Prostate gland (tissue), 2 donors: Measurements from ENCODE around the gene FOXD2. TPM values are rescaled to one million over a fixed set of nuclear protein-coding genes. Genes with fewer than 3 reads are reported as not detected.

ENCODE experiments used
- DNase-seq: peaks from one replicate; pipeline ENCODE4 v3.0.0-alpha.2; 2019; ENCODE audit warnings: low spot score
- H3K27ac ChIP-seq, 2 donors: fragments of 200-600 bp; sonication (generic); 2 replicates each; pipeline ENCODE4 v1.5.1; 2017 to 2019
- H3K27me3 ChIP-seq: fragments of 200-600 bp; sonication (generic); replicated peaks from 2 replicates; pipeline ENCODE4 v1.5.1; 2019; ENCODE audit not compliant: insufficient read depth
- H3K36me3 ChIP-seq, 2 donors: fragments of 200-600 bp; sonication (generic); 1 replicate in 1 of 2; 2 replicates in 1 of 2; pipeline versions ENCODE4 v1.5.1 to v1.8.1; 2017 to 2019
- H3K4me1 ChIP-seq: fragments of 200-600 bp; sonication (generic); replicated peaks from 2 replicates; pipeline ENCODE4 v1.5.1; 2019
- H3K4me3 ChIP-seq, 2 donors: fragments of 200-600 bp; sonication (generic); 2 replicates each; pipeline ENCODE4 v1.5.1; 2017 to 2019
- H3K9me3 ChIP-seq: fragments of 200-600 bp; sonication (generic); 2 replicates; pipeline ENCODE4 v1.5.1; 2017
- CTCF ChIP-seq, 4 experiments: fragments of 200-600 bp in 2 of 4; fragments of 450-650 bp in 2 of 4; sonication (generic) in 2 of 4; IDR thresholded peaks; 1 replicate in 3 of 4; 2 replicates in 1 of 4; pipeline ENCODE4 v1.5.1; 2016 to 2019; ENCODE audit warnings: antibody characterized with exemption in 4 of 4, mild to moderate bottlenecking in 2 of 4, moderate library complexity in 2 of 4
- POLR2A ChIP-seq: fragments of 450-650 bp; IDR thresholded peaks from one replicate; pipeline ENCODE4 v1.6.1; 2016; ENCODE audit warnings: antibody characterized with exemption, mild to moderate bottlenecking
- POLR2AphosphoS5 ChIP-seq: sonication (generic); formaldehyde crosslinking; IDR thresholded peaks from one replicate; pipeline ENCODE4 v1.6.1; 2017; ENCODE audit warnings: antibody characterized with exemption
- WGBS: methylation state at CpG from one replicate; pipeline ENCODE4 v1.1.5; 2018; 5-methylcytosine and 5-hydroxymethylcytosine counted together
- intact Hi-C: fragments of 100-400 bp; cut with DNase I; formaldehyde crosslinking; loops from one replicate; pipeline ENCODE4 v1.14.2; 2022
- total RNA-seq, 2 donors: library from RNA; depleted of rRNA; stranded (reverse); fragments of >200 nt; gene quantifications; one replicate each; pipeline ENCODE4 v1.1.0, GENCODE V29; 2016

FOXD2 gene
- total RNA-seq, 2 donors from 2014 or later: 1.2 to 1.8 TPM

- Histone ChIP-seq H3K27me3 (no peaks in the 10 kb centered on the region), H3K9me3 (no peaks in the 10 kb centered on the region), H3K27ac (no peak overlapping the region), H3K4me1 (no peaks in the 10 kb centered on the region), H3K4me3 (no peak overlapping the region), H3K36me3 (no peaks in the 10 kb centered on the region)
- no peak for DNase-seq
- TF ChIP-seq POLR2AphosphoS5 (no peak), POLR2A (no peak), CTCF (IDR thresholded peaks at IDR 0.05) (no peak)
- intact Hi-C loops: no loop called here
- 30% methylated on average over 5 of the region's 5 CpGs for WGBS
Measured at GRCh38 chr1:47460040-47460439, 22.2 kb downstream of the FOXD2 start.

- TF ChIP-seq POLR2A (no peak), CTCF (IDR thresholded peaks at IDR 0.05) (no peak), POLR2AphosphoS5 (no peak)
- DNase-seq: no peak
- no peak overlapping the region for H3K27ac ChIP-seq
- H3K27me3 ChIP-seq: no peaks in the 10 kb centered on the region
- no peaks in the 10 kb centered on the region for H3K36me3 ChIP-seq
- no peaks in the 10 kb centered on the region for H3K4me1 ChIP-seq
- H3K9me3 ChIP-seq: no peaks in the 10 kb centered on the region
- intact Hi-C loops: no loop called here
- H3K4me3 ChIP-seq: no peak overlapping the region
Measured at GRCh38 chr1:47460456-47460855, 22.6 kb downstream of the FOXD2 start.

- WGBS: 21% methylated on average over 3 of the region's 3 CpGs
- no peaks in the 10 kb centered on the region for H3K36me3 ChIP-seq
- no peak for TF ChIP-seq POLR2AphosphoS5
- TF ChIP-seq POLR2A: no peak
- TF ChIP-seq CTCF (IDR thresholded peaks at IDR 0.05): no peak
- intact Hi-C loops: no loop called here
- H3K4me1 ChIP-seq: no peaks in the 10 kb centered on the region
- H3K27ac ChIP-seq: no peak overlapping the region
- H3K27me3 ChIP-seq: no peaks in the 10 kb centered on the region
- DNase-seq: peak; percentile 19
- no peak overlapping the region for H3K4me3 ChIP-seq
- H3K9me3 ChIP-seq: no peaks in the 10 kb centered on the region
Measured at GRCh38 chr1:47465605-47466004, 27.8 kb downstream of the FOXD2 start.

GRCh38 chr1:47468709-47469389 lies 31.0 kb downstream of the FOXD2 start:
- Histone ChIP-seq H3K4me1 (no peaks in the 10 kb centered on the region), H3K36me3 (no peaks in the 10 kb centered on the region), H3K9me3 (no peaks in the 10 kb centered on the region), H3K27ac (no peak overlapping the region), H3K27me3 (no peaks in the 10 kb centered on the region), H3K4me3 (no peak overlapping the region)
- 75% methylated on average over 4 of the region's 4 CpGs for WGBS
- no peak for DNase-seq
- TF ChIP-seq CTCF (IDR thresholded peaks at IDR 0.05) (no peak), POLR2A (no peak), POLR2AphosphoS5 (no peak)
- intact Hi-C loops: no loop called here

- no peak for TF ChIP-seq CTCF (IDR thresholded peaks at IDR 0.05)
- TF ChIP-seq POLR2AphosphoS5: no peak
- TF ChIP-seq POLR2A: no peak
- H3K4me1 ChIP-seq: no peaks in the 10 kb centered on the region
- H3K27me3 ChIP-seq: no peaks in the 10 kb centered on the region
- 82% methylated on average over 2 of the region's 2 CpGs for WGBS
- DNase-seq: no peak
- no peaks in the 10 kb centered on the region for H3K36me3 ChIP-seq
- H3K9me3 ChIP-seq: no peaks in the 10 kb centered on the region
- intact Hi-C loops: no loop called here
- H3K4me3 ChIP-seq: no peak overlapping the region
- H3K27ac ChIP-seq: no peak overlapping the region
Measured at GRCh38 chr1:47469390-47469759, 31.5 kb downstream of the FOXD2 start.
